SU-DHL-6 (cell line): ENCODE results near the gene KRT12.

Source experiments
- H2AFZ ChIP-seq: fragments of 200-600 bp; sonication (generic); 2 replicates; pipeline ENCODE4 v1.6.1; 2014; ENCODE audit warnings: low read depth, mild to moderate bottlenecking, moderate library complexity, mixed read lengths, antibody characterized with exemption, low read length; ENCODE audit not compliant: severe bottlenecking
- H3F3A ChIP-seq: fragments of 200-600 bp; shearing (Covaris generic); 2 replicates; pipeline ENCODE4 v1.6.0; 2016; ENCODE audit warnings: antibody characterized with exemption, mild to moderate bottlenecking; ENCODE audit not compliant: insufficient read depth
- H3K27ac ChIP-seq: fragments of 200-600 bp; sonication (generic); 2 replicates; pipeline ENCODE4 v1.5.1; 2016; ENCODE audit warnings: low read depth, mild to moderate bottlenecking, low read length, moderate library complexity, mixed read lengths
- H3K27me3 ChIP-seq: fragments of 200-600 bp; sonication (generic), shearing (Covaris generic); 2 replicates; pipeline ENCODE4 v1.6.0; 2014; ENCODE audit warnings: mild to moderate bottlenecking, low read length
- H3K36me3 ChIP-seq: fragments of 200-600 bp; sonication (generic); 2 replicates; pipeline ENCODE4 v1.6.1; 2014; ENCODE audit warnings: mild to moderate bottlenecking, low read length, mixed read lengths
- H3K4me2 ChIP-seq: fragments of 300-600, 200-600 bp; shearing (Covaris generic), sonication (generic); 2 replicates; pipeline ENCODE4 v1.6.0; 2014; ENCODE audit warnings: low read length, low read depth, mild to moderate bottlenecking; ENCODE audit not compliant: poor library complexity, severe bottlenecking
- H3K4me3 ChIP-seq: fragments of 200-600 bp; sonication (generic); 2 replicates; pipeline ENCODE4 v1.5.1; 2014; ENCODE audit warnings: antibody characterized with exemption, low read length, mild to moderate bottlenecking, mixed read lengths; ENCODE audit not compliant: insufficient read depth, poor library complexity, severe bottlenecking
- H3K79me2 ChIP-seq: fragments of 200-600 bp; sonication (generic); 2 replicates; pipeline ENCODE4 v1.6.1; 2014; ENCODE audit warnings: mild to moderate bottlenecking, low read length, moderate library complexity; ENCODE audit not compliant: insufficient read depth
- H3K9ac ChIP-seq: fragments of 200-600 bp; sonication (generic); 2 replicates; pipeline ENCODE4 v1.7.0; 2014; ENCODE audit warnings: mild to moderate bottlenecking, low read length
- H3K9me2 ChIP-seq: fragments of 200-600 bp; sonication (generic); replicated peaks from 2 replicates; pipeline ENCODE4 v1.6.1; 2014; ENCODE audit warnings: low read length; ENCODE audit not compliant: insufficient read depth
- H3K9me3 ChIP-seq: fragments of 200-600 bp; sonication (generic); 2 replicates; pipeline ENCODE4 v1.6.1; 2014; ENCODE audit warnings: low read length, mixed read lengths; ENCODE audit not compliant: insufficient read depth
- H4K20me1 ChIP-seq: fragments of 200-600 bp; sonication (generic); 2 replicates; pipeline ENCODE4 v1.6.1; 2014; ENCODE audit warnings: low read depth, mild to moderate bottlenecking, antibody characterized with exemption, low read length, moderate library complexity, mixed read lengths
- EZH2phosphoT487 ChIP-seq: fragments of 200-600 bp; sonication (generic), shearing (Covaris generic); conservative IDR thresholded peaks from 2 replicates; pipeline ENCODE4 v1.6.1; 2018; ENCODE audit warnings: mild to moderate bottlenecking, antibody characterized with exemption, low read length, moderate library complexity, mixed read lengths
- TF ChIP-seq, protein P1 (sequence below): fragments of 200-600 bp; sonication (generic); IDR thresholded peaks from one replicate; pipeline ENCODE4 v1.5.1; 2017; ENCODE audit warnings: antibody characterized with exemption, mild to moderate bottlenecking, low read length, moderate library complexity; ENCODE audit not compliant: insufficient read depth, poor library complexity, severe bottlenecking

KRT12 gene

DNA sequence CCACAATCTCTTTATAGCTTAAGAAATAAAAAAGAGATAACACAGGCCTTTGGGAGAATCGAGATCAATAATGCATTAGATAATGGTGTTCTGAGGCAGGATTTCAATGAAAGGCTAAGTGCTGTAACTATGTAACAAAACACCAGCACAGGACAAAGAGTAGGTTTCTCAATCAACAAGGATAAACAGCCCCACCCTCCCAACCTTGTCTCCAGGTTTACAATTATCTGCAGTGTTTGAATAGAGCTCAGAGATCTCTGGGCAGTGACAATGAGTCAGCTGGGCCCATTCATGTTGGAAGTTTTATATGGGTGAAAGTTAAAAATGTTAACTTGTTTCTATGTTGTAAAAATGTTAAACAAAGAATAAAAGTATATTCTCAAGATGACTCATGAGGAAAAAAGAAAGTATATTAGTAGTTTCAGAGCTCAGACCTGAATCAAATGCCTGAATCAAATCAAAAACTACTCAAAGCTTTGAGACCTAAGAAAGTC is 35.0 kb upstream of the KRT12 start:
- Histone ChIP-seq H3K9me3 (no peaks in the 10 kb centered on the region), H3K27ac (no peak overlapping the region), H3K9me2 (no peaks in the 10 kb centered on the region), H4K20me1 (no peaks in the 10 kb centered on the region), H3K36me3 (no peaks in the 10 kb centered on the region), H2AFZ (no peak overlapping the region), H3K4me2 (no peak overlapping the region), H3K27me3 (no peaks in the 10 kb centered on the region), H3K9ac (no peak overlapping the region), H3K4me3 (no peak overlapping the region), H3K79me2 (no peaks in the 10 kb centered on the region), H3F3A (no peaks in the 10 kb centered on the region)
- TF ChIP-seq EZH2phosphoT487: no peak
- TF ChIP-seq, protein P1, sequence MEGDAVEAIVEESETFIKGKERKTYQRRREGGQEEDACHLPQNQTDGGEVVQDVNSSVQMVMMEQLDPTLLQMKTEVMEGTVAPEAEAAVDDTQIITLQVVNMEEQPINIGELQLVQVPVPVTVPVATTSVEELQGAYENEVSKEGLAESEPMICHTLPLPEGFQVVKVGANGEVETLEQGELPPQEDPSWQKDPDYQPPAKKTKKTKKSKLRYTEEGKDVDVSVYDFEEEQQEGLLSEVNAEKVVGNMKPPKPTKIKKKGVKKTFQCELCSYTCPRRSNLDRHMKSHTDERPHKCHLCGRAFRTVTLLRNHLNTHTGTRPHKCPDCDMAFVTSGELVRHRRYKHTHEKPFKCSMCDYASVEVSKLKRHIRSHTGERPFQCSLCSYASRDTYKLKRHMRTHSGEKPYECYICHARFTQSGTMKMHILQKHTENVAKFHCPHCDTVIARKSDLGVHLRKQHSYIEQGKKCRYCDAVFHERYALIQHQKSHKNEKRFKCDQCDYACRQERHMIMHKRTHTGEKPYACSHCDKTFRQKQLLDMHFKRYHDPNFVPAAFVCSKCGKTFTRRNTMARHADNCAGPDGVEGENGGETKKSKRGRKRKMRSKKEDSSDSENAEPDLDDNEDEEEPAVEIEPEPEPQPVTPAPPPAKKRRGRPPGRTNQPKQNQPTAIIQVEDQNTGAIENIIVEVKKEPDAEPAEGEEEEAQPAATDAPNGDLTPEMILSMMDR: no peak

DNA sequence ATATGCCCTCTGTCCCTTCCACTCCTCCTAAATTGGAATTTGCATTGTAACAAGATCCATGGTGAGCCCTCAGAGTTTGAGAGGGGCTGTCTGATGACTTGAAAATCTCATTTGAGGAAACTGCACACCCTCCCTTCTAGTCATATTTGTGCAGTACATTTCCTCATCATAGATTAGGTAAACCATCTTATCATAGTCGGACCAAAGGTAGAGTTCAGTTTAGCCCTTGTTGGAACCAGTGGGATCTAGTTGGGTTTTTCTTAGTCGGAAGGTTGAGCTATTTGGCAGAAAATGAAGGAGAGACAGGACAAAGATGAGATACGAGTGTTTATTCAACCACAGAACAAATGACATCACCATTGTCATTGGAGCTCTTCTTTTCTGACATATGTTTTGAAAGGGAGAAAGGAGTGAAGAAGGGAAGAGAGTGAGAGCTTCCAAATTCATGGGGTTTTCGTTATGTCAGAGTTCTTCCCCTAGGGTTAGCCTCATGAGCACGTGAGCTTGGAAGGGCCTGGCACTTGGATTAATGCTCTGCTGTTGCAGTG is 33.9 kb upstream of the KRT12 start:
- H3K27ac ChIP-seq: no peak overlapping the region
- TF ChIP-seq EZH2phosphoT487: no peak
- TF ChIP-seq, protein P1: no peak
- no peaks in the 10 kb centered on the region for H3F3A ChIP-seq
- no peaks in the 10 kb centered on the region for H3K9me3 ChIP-seq
- H3K79me2 ChIP-seq: no peaks in the 10 kb centered on the region
- H3K27me3 ChIP-seq: no peaks in the 10 kb centered on the region
- H3K4me2 ChIP-seq: no peak overlapping the region
- H3K4me3 ChIP-seq: no peak overlapping the region
- no peaks in the 10 kb centered on the region for H3K9me2 ChIP-seq
- no peak overlapping the region for H3K9ac ChIP-seq
- H4K20me1 ChIP-seq: no peaks in the 10 kb centered on the region
- no peak overlapping the region for H2AFZ ChIP-seq
- H3K36me3 ChIP-seq: no peaks in the 10 kb centered on the region

DNA sequence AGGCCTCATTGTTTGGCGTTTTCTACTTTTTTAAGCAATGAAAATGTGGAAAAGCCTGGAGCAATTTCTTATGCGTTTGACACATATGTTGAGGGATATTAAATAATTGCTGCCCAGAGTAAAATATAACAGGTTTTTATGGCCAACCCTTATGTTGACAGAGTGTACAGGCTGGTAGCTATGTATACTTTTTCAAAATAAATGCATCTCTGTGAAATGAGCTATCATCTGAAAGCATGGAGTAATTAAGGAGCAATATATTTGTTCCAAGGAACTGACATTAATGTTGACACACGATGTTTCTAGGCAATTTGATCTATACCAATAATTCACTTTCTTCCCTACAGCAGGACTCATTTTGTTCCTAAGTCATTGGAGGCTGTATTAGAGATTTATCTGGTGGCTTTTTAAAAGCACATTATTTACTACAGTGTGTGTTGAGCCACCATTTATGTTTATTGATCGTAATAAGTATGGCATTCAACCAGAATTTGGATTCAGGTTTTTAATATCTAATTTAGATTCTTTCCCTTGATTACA is 30.0 kb upstream of the KRT12 start:
- Histone ChIP-seq H3K27ac (no peak overlapping the region), H2AFZ (no peak overlapping the region), H3F3A (no peaks in the 10 kb centered on the region), H3K4me2 (no peak overlapping the region), H3K79me2 (no peaks in the 10 kb centered on the region), H3K9me2 (no peaks in the 10 kb centered on the region), H4K20me1 (no peaks in the 10 kb centered on the region), H3K27me3 (no peaks in the 10 kb centered on the region), H3K4me3 (no peak overlapping the region), H3K9ac (no peak overlapping the region), H3K36me3 (no peaks in the 10 kb centered on the region), H3K9me3 (no peaks in the 10 kb centered on the region)
- TF ChIP-seq, protein P1: no peak
- TF ChIP-seq EZH2phosphoT487: no peak
